Hippocampal formation (tissue), 2 donors: ENCODE measurements around the gene TCAIM.

ENCODE experiments used
- DNase-seq, 2 donors: peaks; one replicate each; lab custom pipeline; 2025; lab: John Stamatoyannopoulos, UW

The TCAIM gene

DNA sequence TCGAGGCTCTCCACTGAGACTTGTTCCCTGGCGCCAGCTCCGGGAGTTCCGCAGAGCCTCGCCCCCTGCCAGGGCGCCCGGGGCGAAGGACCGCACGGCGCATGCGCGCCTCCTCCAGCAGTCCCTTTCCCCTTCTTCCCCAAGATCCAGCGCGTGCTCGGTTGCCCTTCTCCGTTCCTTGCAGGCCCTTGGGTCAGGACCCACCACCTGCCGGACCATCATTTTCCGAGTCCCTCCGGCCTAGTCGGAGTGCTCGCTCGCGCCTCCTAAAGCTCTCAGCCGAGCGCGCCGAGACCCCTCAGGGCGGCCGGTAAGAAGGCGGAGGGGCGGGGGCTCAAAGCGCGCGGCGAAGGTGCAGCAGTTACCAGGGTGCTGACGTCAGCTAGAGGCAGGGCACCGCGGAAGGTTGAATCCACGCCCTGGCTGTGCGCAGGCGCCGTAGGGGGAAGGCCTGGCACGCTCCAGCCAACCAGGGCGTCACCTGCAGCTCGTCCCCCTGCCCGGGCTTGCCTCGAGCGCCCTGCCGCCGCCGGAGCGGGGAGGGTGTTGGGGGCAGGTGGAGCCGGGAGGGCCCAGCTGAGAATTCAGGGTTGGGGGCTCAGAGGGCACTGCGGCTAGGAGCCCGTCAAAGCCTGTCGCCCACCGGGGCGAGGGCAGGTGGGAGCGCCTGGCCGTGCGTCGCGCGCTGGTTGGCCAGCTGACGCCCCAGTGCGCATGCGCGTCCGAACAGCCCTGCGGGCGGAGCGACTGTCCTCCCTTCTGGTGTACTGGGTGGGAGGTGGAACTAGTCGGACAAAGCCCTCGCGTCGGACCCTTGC, at the start of gene TCAIM:
Gene TCAIM (plus strand): TSS at position 757 of the 818 bp plus-strand sequence. CDS start 16,017 bp downstream, outside the sequence.
- DNase-seq, result peak; percentile 81 to 92

DNA sequence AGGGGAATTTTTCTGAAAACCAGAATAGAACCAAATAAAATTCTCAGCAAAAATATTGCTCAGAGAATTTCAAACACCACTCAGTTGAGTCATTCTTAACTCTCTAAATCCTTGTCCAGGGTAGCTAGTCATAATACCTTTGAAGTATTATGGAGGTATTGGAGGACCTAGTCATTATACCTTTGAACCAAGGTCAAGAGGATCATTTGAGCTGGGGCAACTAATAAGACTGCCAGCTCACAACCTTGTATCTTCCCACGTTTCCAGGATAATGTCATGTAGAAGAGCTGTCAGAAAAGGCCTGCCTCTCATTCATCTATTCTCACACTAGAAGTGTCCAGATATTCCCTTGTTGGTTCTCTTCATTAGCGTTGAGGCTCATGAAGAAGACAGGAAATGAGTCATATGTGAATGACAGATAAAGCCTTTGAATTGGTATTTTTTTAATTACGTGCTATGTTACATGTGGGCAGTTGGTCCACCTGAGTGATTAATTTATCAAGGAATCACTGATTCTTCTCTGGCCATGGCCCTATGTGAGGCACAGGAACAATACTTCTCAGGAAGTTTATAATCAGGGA, 48.6 kb upstream of the TCAIM start:
- DNase-seq, result no peak

- no peak for DNase-seq
These were observed 46.3 kb upstream of the TCAIM start for GRCh38 chr3:44292276-44292675.

GRCh38 chr3:44292947-44293346, 45.6 kb upstream of the TCAIM start:
- no peak for DNase-seq

GRCh38 chr3:44297255-44297654, 41.3 kb upstream of the TCAIM start:
- DNase-seq, result no peak

GRCh38 chr3:44301746-44302145, 36.8 kb upstream of the TCAIM start:
- no peak for DNase-seq

DNA sequence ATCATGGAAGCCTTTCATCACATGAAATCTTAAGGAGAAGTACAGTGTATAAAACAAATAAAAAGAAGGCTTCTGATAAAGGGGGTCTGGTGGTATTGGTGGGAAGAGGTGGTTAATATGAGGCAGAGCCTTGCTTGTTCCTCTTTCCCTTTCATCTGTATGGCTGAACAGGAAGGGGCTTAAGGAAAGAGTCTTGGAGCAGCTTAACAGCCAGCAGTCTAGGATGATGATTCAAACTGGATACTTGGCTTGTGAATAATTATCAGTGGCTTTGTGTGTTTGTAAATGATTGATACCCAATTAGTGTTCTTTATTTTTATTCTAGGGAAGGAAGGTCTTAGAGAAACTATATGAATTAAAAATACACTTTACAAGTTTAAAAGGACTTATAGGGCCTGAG, 29.1 kb upstream of the TCAIM start:
- DNase-seq, result no peak

- no peak for DNase-seq
These were observed 19.7 kb upstream of the TCAIM start for GRCh38 chr3:44318891-44319311.

GRCh38 chr3:44321335-44321734, 17.2 kb upstream of the TCAIM start:
- no peak for DNase-seq

DNA sequence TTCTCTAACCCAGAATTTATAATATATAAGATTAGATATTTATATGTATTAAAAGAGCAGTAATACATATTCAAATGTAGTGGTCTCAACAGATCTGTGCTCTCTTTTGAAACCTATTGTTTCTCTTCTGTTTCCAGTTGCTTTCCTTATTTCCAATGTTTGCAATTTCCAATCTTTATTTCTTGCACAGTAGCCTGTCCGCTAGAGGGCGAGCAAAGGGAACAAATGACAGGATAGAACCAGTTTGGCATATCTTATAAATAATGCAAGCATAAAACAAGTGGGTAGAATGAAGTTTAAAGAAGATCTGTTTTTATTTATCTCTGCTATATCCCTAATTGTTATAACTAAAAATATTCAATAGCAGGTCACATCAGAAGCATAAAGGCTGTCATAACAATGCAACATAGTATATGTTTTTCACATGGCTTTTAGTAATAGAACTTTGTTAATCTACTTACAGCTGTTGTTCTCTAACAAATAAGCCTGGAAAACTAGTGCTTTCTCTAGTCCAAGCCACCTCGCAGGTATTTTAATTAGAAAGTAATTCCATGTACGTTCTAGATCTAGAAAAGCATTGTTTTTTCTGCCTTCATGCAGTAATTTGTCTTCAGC, 15.1 kb upstream of the TCAIM start:
- peak; percentile 11 to 73 for DNase-seq

- DNase-seq, result no peak
These were observed 14.0 kb upstream of the TCAIM start for GRCh38 chr3:44324584-44324983.

DNA sequence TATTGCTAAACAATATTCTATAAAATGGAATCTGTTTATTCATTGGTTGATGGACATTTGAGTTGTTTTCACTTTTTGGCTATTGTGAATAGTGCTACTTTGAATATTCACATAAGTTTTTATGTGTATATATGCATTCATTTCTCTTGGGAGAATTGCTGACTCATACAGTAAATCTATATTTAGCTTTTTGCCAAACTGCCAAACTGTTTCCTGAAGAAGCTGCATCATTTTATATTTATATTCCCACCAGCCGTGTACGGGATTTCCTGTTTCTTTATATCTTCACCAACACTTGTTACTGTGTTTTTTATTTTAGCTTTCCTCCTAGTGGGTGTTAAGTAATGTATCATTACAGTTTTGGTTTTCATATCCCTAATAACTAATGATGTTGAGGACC, 12.5 kb upstream of the TCAIM start:
- DNase-seq, result no peak

DNA sequence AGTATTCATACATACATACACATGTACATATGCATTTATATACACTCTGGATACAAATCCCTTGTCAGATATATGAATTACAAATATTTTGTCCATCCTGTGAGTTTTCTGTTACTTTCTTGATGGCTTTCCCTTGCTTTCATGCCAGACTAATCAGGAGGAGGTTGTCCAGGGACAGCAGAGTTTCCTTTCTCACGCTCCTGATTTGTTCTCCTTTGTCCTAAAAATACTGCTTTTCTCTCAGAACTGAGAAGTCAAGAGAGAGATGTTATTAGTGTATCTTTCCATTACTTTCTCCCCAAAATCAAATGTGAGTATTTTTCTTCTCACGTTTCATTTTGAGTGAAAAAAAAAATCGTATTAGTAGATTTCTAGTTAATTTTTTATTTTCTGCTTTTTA, 12.1 kb upstream of the TCAIM start:
- DNase-seq, result no peak

GRCh38 chr3:44329946-44330345, 8.6 kb upstream of the TCAIM start:
- no peak for DNase-seq

DNA sequence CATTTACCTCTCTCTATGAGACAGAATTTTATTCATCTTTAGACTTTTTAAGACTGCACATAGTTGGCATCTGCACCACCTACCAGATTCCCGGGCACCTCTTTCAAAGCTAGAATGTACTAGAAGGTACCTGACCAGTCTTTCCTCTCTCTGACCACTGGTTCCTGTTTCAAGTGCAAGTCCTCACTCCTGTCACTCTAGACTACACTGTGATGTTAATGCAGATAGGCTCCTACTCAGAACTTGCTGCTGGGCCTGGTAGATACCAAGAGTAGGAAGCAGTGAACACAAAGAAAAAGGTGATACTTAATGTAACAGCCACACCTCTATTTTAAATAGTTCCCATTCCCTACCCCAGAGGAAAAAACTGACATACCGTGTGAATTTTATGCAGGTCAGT, 8.1 kb upstream of the TCAIM start:
- no peak for DNase-seq

DNA sequence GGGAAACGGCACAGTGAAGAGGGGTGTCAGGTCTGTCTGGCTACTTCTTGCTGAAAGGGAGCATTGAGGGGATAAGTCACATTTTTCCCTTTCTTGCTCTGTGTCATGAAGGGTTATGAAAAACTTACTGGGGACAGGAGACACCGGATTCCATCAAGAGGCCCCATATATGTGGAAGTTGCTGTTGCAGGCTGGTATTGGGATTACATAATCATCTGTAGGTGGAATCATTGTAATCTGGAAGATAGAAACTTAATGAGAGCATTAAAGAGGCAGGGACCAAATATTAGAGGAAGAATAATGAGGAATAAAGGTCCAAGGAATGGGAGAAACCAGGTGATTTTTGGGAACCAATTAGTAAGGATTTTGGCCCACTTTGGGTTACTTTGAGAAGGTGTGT, 4.2 kb upstream of the TCAIM start:
- DNase-seq, result no peak

- no peak for DNase-seq
These were observed 1.2 kb upstream of the TCAIM start for GRCh38 chr3:44337248-44337785.

GRCh38 chr3:44338828-44339127, 212 bp downstream of the TCAIM start:
- DNase-seq, result no peak

DNA sequence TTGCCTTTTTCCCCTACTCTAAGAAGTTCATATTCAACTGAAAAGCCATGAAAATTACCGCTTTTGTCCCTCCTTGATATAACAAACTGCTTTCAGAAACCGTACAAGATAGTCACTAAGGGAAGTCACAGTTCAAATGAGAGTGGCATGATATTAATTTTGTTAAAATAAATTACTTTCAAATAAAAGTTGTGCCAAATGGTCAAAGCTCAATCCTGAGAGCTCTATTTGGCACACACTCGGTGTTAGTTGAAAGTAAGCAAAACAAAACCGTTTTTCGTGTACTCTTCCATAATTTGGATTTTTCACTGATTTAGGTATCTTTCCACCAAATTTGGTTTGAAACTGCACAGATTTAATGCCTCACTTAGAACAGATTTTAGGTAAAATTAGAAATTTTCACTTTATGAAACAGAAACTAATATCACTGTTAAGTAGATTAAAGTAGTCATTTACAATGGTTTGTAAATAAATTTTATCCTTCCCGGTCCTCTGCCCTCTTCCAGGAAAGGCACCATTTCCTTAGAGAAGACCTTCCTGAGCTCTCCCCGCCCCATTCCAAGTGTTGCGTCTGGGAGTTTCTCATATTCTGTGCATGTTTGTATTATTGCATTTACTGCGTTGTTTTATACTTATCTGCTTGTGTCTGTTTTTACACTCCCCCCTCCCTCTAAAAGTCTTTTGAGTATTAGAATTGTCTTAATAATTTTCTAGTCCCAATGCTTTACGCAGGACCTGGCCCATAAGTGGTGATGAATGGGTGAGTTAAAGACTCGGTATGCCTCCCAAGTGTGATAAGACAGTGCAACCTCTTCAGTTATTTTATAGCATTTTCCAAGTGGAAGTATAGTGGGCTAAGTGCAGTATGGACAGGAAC, 853 bp downstream of the TCAIM start:
- DNase-seq, result no peak

- no peak for DNase-seq
These were observed 1.5 kb downstream of the TCAIM start for GRCh38 chr3:44340058-44340395.

- no peak for DNase-seq
These were observed 3.7 kb downstream of the TCAIM start for GRCh38 chr3:44342176-44342790.

GRCh38 chr3:44343421-44343820, 4.9 kb downstream of the TCAIM start:
- DNase-seq, result no peak
